GM18502 (cell line): ENCODE data around the gene CEP72.
"Not testable (repeated sequence)": the region's sequence is repeated elsewhere in the genome, so short reads cannot be mapped to it uniquely, and the experiment has no call there.

ENCODE experiments used
- ATAC-seq: cut with Tn5 transposase; IDR thresholded peaks from one replicate; pipeline ENCODE4 v1.9.1; 2021; ENCODE audit warnings: mild to moderate bottlenecking; ENCODE audit not compliant: unreplicated experiment, poor library complexity

The CEP72 gene, protein sequence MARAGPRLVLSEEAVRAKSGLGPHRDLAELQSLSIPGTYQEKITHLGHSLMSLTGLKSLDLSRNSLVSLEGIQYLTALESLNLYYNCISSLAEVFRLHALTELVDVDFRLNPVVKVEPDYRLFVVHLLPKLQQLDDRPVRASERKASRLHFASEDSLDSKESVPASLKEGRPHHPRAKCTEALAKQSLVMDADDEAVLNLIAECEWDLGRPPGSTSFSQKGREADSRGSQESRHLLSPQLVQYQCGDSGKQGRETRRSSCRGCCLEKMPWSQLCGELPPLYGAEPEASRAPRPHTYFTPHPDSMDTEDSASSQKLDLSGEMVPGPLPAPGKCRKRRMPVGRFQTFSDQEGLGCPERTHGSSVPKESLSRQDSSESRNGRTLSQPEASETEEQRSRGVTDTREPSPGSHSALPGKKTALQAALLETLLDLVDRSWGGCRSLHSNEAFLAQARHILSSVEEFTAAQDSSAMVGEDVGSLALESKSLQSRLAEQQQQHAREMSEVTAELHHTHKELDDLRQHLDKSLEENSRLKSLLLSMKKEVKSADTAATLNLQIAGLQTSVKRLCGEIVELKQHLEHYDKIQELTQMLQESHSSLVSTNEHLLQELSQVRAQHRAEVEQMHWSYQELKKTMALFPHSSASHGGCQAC

GRCh38 chr5:611731-612486 lies at the start of gene CEP72:
TSS of gene CEP72 (plus strand) at chr5:612340. CDS start at chr5:612362, 22 bp downstream.
- ATAC-seq = peak; percentile 80

DNA sequence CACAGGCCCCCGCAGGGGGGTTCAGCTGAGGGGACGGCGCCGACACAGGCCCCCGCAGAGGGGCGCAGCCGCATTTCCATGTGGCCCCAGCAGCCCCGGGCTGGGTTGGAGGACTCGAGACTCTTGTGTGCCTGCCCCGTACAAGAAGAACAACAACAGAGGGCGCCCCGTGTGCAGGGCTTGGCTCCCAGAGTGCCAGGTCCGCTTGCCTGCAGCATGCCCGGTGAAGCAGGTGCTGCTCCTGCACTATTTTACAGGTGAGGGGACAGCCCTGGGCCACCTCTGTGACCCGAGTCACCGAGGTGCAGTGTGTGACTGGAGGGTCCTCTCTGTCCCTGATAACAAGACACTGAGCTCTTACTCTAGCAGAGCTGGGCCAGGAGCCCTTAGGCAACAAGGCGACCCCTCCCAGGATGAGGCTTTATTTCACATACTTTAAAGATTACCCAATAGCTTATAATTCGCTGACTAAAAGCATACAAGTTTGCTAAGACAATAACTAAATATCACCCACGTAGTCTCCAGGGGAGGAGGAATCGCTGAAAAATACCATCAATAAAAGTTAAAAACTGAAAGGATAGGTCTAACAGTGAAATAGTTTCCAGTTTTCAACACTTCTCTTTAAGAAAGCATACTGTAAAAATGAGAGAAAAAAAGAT lies 46.2 kb upstream of the CEP72 start:
- no peak for ATAC-seq

DNA sequence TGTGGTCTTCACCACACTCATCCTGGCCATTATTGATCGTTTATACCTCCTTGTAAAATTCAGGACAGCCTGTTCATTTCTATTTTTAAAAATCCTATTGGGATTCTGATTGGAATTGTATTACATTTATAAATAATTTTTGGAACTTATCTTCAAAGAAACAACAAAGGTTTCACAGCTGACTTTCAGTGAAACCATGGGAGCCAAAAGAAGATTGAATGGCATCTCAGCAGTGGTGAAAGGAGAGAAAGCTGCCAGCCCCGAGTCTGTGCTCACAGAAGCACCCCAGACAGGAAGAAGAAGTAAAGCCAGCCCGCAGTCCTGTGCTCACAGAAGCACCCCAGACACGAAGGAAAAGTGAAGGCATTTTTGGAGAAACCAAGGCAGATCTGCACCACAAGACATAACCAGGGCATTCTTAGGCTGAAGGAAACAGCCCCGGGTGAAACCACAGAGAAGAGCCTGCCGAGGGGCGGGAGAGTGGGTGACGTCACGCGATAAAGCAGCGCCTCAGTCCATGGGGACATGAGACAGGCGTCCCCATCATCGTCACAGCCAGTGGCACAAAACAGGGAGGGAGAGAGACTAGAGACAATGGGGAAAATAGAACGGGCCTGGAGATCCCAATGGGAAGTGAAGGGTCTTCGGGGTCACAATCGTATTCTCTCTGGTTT lies 45.4 kb upstream of the CEP72 start:
- no peak for ATAC-seq

- ATAC-seq = no peak
Observed at GRCh38 chr5:567664-568060, 44.5 kb upstream of the CEP72 start.

DNA sequence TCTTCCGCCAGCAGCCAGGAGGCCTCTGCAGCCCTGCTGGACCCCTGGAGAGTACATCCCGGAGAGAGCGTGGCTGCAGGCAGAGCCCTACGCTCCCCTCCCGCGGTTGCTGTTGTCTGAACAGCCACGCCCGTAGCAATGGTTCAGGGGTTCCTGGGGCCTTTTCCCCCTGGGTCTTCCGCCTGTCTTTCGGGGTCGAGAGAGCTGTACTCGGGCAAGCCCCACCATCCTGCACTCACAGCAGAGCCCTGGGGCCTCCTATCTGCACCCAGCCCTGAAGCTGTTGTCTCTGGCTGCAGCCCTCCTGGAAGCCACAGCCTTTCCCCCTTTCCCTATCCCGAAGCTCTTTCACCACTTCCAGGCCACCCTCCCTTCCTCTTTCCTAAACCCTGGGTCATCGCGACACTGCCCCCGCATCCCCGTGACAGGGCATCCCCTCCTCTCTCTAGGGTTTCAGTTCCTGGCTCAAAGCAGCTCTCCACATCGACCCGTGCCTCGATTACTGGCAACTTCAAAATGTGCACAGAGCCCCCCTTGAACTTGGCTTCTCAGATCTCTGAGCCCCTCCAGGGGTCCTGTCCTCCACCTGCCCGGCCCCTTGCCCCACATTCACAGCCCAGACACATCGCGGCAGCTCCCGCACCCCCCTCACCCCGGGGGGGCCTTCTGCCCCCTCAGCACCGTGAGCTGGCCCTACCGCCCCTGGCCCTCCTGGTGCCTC lies 43.9 kb upstream of the CEP72 start:
- no peak for ATAC-seq

DNA sequence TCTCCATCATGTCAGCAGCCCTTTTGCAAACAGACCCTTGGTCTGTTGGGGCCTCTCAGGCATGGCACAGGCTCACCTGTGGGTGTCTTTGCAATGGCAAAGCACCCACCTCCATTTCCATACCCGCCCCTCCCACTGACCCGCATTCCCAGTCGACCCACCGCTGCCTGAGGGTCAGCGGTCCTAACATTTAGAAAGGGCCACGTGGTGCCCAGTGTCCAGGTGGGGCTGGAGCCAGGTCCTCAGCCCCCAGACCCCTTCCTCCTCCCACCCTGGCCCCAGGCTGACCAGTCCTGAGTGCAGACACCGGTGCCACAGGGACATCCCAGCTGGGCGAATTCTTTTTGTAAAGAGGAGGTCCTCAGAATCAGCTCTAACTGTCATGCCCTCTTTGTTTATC lies 43.3 kb upstream of the CEP72 start:
- no peak for ATAC-seq

DNA sequence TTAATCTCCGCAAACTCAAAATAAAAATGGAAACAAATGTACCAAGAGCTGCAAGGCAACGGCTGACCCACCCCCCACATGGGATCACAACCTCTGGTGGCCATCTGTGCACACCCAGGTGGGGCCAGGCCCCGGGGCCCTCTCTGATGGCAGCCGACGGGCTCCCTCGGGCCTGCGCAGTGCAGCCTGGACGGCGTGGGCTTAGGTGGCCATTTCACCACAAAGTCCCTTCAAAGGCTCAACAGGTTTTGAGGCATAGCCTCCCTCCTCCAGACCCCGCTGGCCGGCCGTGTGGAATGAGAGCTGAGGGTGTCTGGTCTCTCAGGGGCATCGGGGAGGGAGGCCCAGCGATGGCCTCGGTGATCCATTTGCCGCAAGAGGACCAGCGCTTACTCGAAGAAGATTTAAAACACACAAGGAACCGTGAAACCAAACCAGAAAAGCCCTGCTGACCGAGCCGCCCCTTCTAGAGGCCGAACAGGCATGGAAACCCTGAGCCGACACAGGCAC lies 42.7 kb upstream of the CEP72 start:
- ATAC-seq = no peak

DNA sequence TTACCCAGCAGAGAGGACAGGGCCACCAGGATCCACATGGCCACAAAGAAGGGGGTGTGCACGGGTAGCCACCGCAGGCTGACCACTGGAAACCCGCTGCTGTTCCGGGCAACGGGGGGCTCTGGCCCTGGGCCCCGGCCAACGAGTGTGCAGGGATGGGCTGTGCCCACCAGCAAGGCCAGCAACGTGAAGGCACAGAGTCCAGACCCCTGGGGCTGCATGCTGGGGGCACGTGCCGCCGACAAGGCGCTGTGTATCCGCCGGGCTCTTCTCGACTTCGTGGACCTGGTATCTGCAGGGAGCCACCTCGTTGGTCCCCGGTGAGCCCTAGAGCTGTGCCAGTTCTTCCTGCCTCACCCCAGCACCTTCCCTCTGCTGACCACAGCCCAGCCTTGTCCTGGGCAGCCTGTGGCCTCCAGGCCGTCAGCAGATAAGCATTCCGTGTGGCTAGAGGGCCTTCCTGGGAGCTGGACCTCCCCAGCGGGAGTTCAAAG lies 42.2 kb upstream of the CEP72 start:
- ATAC-seq = no peak

DNA sequence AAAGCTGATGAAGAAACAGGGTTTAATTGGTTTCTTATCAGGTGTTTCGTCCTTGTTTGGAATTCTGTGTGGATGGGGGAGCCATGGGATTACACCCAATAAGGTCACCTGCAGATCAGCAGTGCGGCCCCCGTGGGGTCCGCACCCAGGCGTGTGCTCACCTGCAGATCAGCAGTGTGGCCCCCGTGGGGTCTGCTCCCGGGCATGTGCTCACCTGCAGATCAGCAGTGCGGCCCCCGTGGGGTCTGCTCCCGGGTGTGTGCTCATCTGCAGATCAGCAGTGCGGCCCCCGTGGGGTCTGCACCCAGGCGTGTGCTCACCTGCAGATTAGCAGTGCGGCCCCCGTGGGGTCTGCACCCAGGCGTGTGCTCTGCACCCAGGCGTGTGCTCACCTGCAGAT lies 41.7 kb upstream of the CEP72 start:
- no peak for ATAC-seq

- ATAC-seq = no peak
Observed at GRCh38 chr5:570886-571285, 41.3 kb upstream of the CEP72 start.

DNA sequence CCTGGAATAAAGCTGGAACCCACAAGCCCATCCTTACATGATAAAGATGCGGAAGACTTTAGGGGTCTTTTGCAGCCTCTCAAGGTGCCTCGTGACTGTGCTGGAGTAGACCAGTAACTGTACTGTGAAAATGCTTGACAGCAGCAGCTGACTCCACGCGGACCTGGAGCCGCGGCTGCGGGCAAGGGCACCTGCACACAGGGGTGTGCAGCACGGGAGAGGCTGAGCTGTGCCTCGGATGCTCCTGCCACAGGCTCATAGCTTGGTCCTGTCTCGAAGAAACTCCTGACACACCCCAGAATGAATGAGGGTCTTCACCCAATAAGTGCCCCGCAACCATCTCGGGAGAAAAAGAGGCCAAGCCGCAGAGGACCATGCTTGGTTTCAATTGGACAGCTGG lies 40.3 kb upstream of the CEP72 start:
- no peak for ATAC-seq

DNA sequence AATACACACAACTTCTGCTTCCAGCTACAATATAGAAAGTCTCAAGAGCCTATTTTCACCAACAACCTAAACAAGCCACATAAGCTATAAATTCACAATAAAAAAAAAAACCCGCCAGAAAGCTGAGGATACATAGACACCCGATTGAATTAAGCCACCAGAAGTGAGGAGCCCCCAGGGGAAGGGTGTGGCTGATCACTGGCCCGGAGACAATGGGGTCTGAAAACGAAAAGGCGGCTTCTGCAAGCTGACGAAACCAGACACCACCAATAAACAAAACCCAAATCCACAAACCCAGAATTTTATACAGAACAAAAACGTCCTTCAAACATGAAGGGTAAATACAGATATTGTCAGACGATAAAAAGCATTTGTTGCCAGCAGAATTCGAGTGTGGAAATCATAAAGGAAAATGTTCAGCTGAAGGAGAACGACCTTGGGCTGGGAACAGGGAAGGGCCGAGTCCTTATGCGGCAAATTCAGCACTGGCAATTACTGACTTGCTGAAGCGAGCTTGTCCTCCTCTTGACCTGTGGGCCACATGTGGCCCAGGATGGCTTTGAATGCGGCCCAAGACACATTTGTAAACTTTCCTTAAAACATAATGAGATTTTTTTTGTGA lies 39.6 kb upstream of the CEP72 start:
- ATAC-seq = no peak

GRCh38 chr5:573206-573605 lies 38.9 kb upstream of the CEP72 start:
- ATAC-seq = no peak

DNA sequence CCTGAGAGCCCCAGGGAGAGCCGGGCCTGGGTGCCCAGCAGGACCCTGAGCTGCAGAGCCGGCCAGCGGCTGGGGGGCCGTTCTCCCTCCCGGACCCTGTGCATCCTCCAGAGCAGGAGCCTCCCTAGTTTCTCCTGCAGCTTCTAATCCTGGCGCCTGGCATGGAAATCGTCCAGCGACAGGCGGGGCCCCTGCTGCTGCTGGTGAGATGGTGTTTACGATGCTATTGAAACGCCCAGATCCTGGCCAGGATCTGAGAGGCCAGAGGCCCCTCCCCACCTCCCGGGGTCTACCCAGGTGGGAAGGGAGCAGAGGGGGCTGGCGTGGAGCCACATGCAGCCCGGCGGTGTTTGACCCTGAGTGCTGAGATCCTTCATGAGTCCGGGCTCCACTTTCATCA lies 38.2 kb upstream of the CEP72 start:
- no peak for ATAC-seq

- ATAC-seq = no peak
Observed at GRCh38 chr5:574906-575305, 37.2 kb upstream of the CEP72 start.

DNA sequence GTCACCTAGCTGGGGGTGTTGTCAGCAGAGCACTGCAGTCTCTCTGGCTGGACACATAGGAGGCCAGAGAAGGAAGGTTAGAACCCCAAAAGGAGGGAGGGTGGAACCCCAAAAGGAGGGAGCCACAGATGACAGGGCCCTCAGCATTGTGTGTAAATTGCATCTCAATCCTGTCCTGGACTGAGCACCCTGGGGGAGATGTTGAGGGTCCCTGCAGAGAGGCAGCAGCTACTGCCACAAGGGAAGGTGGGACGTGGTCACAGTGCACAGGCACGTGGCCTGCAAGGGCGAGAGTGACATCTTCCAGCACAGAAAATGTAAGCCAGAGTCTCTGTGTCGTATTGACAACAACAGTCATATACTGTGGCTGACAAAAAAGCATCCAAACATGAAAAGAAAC lies 36.5 kb upstream of the CEP72 start:
- no peak for ATAC-seq

DNA sequence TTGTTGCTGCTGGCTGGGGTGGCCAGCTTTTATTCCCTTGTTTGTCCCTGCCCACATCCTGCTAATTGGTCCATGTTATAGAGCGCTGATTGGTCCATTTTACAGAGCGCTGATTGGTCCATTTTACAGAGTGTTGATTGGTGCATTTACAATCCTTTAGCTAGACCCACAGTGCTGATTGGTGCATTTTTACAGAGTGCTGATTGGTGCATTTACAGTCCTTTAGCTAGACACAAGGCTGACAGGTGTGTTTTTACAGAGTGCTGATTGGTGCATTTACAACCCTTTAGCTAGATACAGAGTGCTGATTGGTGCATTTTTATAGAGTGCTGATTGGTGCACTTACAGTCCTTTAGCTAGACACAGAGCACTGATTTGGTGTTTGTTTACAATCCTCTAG lies 34.9 kb upstream of the CEP72 start:
- ATAC-seq = not testable (repeated sequence)

- ATAC-seq = no peak
Observed at GRCh38 chr5:577800-578199, 34.3 kb upstream of the CEP72 start.

- no peak for ATAC-seq
Observed at GRCh38 chr5:579211-579610, 32.9 kb upstream of the CEP72 start.
